NCI-H2227 (cell line): Measurements from ENCODE around the gene XPO4.
"Not testable (repeated sequence)": the region's sequence is repeated elsewhere in the genome, so short reads cannot be mapped to it uniquely, and the experiment has no call there.

Experiments
- DNase-seq: peaks from one replicate; lab custom pipeline; 2025; ENCODE audit not compliant: unreplicated experiment; lab: John Stamatoyannopoulos, UW

The XPO4 gene

GRCh38 chr13:20902438-20903163 lies at the start of gene XPO4:
TSS of gene XPO4 (minus strand) at chr13:20902746. CDS start at chr13:20902738, 8 bp downstream.
- peak; percentile 86 for DNase-seq

GRCh38 chr13:20948001-20948400 lies 45.5 kb upstream of the XPO4 start:
- DNase-seq, result not testable (repeated sequence)

- no peak for DNase-seq
Observed at GRCh38 chr13:20945952-20946383, 43.4 kb upstream of the XPO4 start.

- DNase-seq, result no peak
Observed at GRCh38 chr13:20942938-20943559, 40.5 kb upstream of the XPO4 start.

GRCh38 chr13:20940511-20940910 lies 38.0 kb upstream of the XPO4 start:
- not testable (repeated sequence) for DNase-seq

- DNase-seq, result no peak
Observed at GRCh38 chr13:20940083-20940482, 37.5 kb upstream of the XPO4 start.

- no peak for DNase-seq
Observed at GRCh38 chr13:20939662-20940061, 37.1 kb upstream of the XPO4 start.

GRCh38 chr13:20938302-20938701 lies 35.8 kb upstream of the XPO4 start:
- DNase-seq, result no peak

GRCh38 chr13:20927596-20928257 lies 25.2 kb upstream of the XPO4 start:
- DNase-seq, result no peak

GRCh38 chr13:20925395-20925790 lies 22.8 kb upstream of the XPO4 start:
- not testable (repeated sequence) for DNase-seq

GRCh38 chr13:20924758-20925394 lies 22.3 kb upstream of the XPO4 start:
- DNase-seq, result peak; percentile 79

- DNase-seq, result no peak
Observed at GRCh38 chr13:20923272-20923671, 20.7 kb upstream of the XPO4 start.

- DNase-seq, result no peak
Observed at GRCh38 chr13:20921572-20921971, 19.0 kb upstream of the XPO4 start.

- DNase-seq, result not testable (repeated sequence)
Observed at GRCh38 chr13:20915676-20916075, 13.1 kb upstream of the XPO4 start.

- DNase-seq, result no peak
Observed at GRCh38 chr13:20911037-20911436, 8.5 kb upstream of the XPO4 start.

- DNase-seq, result no peak
Observed at GRCh38 chr13:20908714-20909497, 6.4 kb upstream of the XPO4 start.

GRCh38 chr13:20904908-20905307 lies 2.4 kb upstream of the XPO4 start:
- DNase-seq, result no peak

GRCh38 chr13:20903164-20903475 lies 574 bp upstream of the XPO4 start:
- no peak for DNase-seq

GRCh38 chr13:20901668-20902437 lies 693 bp downstream of the XPO4 start:
- peak; percentile 31 for DNase-seq

- no peak for DNase-seq
Observed at GRCh38 chr13:20894245-20894644, 8.3 kb downstream of the XPO4 start.
